HL-60 (cell line): Measurements from ENCODE around the gene NFE2L3.
"Not testable (repeated sequence)": the region's sequence is repeated elsewhere in the genome, so short reads cannot be mapped to it uniquely, and the experiment has no call there.

Source experiments
- DNase-seq, 2 experiments: peaks; one replicate each; pipeline ENCODE4 v3.0.0-alpha.2; 2010 to 2020; ENCODE audit warnings: low read depth in 1 of 2, low spot score in 1 of 2
- H3K27ac ChIP-seq: fragments of 250-450 bp; sonication (Bioruptor Pico); replicated peaks from 2 replicates; pipeline ENCODE4 v1.5.1; 2020; ENCODE audit warnings: mild to moderate bottlenecking, moderate library complexity
- H3K27me3 ChIP-seq: fragments of 250-450 bp; sonication (Bioruptor Pico); 2 replicates; pipeline ENCODE4 v1.5.1; 2021; ENCODE audit warnings: mild to moderate bottlenecking, moderate library complexity; ENCODE audit not compliant: insufficient read depth, poor library complexity, severe bottlenecking
- H3K4me3 ChIP-seq: replicated peaks from 2 replicates; pipeline ENCODE4 v1.5.1; 2011; ENCODE audit warnings: mild to moderate bottlenecking, control low read depth, low read length; ENCODE audit not compliant: insufficient read depth
- GABPA ChIP-seq: IDR thresholded peaks from 2 replicates; pipeline ENCODE4 v1.6.1; 2012; ENCODE audit warnings: low read depth
- POLR2AphosphoS5 ChIP-seq: IDR thresholded peaks from 2 replicates; pipeline ENCODE4 v1.6.1; 2012; ENCODE audit warnings: low read depth
- REST ChIP-seq: IDR thresholded peaks from 2 replicates; pipeline ENCODE4 v1.6.1; 2012; ENCODE audit warnings: low read depth; ENCODE audit not compliant: insufficient replicate concordance
- SPI1 ChIP-seq: IDR thresholded peaks from 2 replicates; pipeline ENCODE4 v1.6.1; 2012; ENCODE audit warnings: low read depth, mild to moderate bottlenecking, borderline replicate concordance
- TF ChIP-seq, protein P1 (sequence below): IDR thresholded peaks from one replicate; pipeline ENCODE4 v1.5.1; 2011; ENCODE audit warnings: low read length, control low read depth, inconsistent platforms; ENCODE audit not compliant: insufficient read depth

NFE2L3 gene

DNA sequence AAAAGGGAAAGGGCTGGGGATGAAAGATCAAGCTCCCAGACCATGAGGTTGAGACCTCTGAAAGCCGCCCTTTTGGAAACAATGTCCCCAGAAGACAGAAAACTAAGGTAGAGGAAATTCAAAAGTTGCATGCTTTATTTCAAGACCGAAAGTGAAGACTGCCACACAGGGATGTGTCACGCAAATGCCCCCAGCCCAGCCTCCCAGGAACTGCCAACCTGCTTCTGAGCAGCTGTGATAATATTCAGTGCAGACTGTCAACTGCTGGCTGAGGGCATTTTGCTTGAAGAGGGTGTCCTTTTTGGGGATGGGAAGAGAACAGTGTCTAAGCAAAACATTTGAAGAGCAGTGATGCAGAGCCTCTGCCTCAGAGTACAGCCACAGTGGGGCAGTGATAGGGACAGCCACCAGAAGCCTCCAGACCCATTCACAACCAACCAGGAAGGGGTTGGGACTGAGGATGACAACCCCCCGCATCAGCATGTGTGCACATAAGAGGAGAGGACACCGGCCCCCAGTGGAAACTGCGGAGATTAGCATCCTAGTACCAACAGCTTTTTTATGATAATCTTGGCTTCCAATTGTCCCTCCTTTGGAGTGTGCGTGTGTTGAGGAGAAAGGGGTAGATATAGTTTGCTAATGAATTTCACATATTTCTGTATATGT is 34.7 kb upstream of the NFE2L3 start:
- TF ChIP-seq REST = no peak
- no peak for TF ChIP-seq GABPA
- TF ChIP-seq, protein P1, sequence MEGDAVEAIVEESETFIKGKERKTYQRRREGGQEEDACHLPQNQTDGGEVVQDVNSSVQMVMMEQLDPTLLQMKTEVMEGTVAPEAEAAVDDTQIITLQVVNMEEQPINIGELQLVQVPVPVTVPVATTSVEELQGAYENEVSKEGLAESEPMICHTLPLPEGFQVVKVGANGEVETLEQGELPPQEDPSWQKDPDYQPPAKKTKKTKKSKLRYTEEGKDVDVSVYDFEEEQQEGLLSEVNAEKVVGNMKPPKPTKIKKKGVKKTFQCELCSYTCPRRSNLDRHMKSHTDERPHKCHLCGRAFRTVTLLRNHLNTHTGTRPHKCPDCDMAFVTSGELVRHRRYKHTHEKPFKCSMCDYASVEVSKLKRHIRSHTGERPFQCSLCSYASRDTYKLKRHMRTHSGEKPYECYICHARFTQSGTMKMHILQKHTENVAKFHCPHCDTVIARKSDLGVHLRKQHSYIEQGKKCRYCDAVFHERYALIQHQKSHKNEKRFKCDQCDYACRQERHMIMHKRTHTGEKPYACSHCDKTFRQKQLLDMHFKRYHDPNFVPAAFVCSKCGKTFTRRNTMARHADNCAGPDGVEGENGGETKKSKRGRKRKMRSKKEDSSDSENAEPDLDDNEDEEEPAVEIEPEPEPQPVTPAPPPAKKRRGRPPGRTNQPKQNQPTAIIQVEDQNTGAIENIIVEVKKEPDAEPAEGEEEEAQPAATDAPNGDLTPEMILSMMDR = no peak
- no peak for TF ChIP-seq SPI1
- no peak for TF ChIP-seq POLR2AphosphoS5
- H3K27me3 ChIP-seq = no peaks in the 10 kb centered on the region
- H3K4me3 ChIP-seq = no peak overlapping the region
- no peak overlapping the region for H3K27ac ChIP-seq
- no peak for DNase-seq

DNA sequence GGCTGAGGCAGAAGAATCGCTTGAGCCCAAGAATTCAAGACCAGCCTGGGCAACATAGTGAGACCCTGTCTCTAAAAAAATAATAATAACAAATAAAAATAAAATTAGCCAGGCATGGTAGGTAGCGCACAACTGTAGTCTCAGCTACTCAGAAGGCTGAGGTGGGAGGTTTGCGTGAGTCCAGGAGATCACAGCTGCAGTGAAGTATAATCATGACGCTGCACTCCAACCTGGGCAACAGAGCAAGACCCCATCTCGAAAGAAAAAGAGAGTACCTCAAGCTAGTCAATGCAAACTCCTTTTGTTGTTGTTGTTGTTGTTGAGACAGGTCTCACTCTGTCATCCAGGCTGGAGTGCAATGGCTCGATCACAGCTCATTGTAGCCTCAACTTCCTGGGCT is 34.0 kb upstream of the NFE2L3 start:
- no peak for DNase-seq
- TF ChIP-seq GABPA (no peak), REST (no peak), SPI1 (no peak), POLR2AphosphoS5 (no peak)
- TF ChIP-seq, protein P1 = no peak

GRCh38 chr7:26122745-26123144 is 29.3 kb upstream of the NFE2L3 start:
- no peak overlapping the region for H3K27ac ChIP-seq
- TF ChIP-seq, protein P1 = no peak
- TF ChIP-seq GABPA = no peak
- no peak for TF ChIP-seq REST
- no peak for TF ChIP-seq SPI1
- TF ChIP-seq POLR2AphosphoS5 = no peak
- H3K27me3 ChIP-seq = no peaks in the 10 kb centered on the region
- no peak for DNase-seq
- no peak overlapping the region for H3K4me3 ChIP-seq

More for the DNA sequence above, 34.0 kb upstream of the NFE2L3 start:
- Histone ChIP-seq H3K27me3 (no peaks in the 10 kb centered on the region), H3K27ac (no peak overlapping the region), H3K4me3 (no peak overlapping the region)

- not testable (repeated sequence) for H3K4me3 ChIP-seq, H3K27ac ChIP-seq, DNase-seq, H3K27me3 ChIP-seq
These were observed 27.2 kb upstream of the NFE2L3 start for GRCh38 chr7:26124775-26125174.
